HEK293T (cell line): Measurements from ENCODE around the gene SYNJ1.

ENCODE experiments used
- ELF4 ChIP-seq: fragments of 450-650 bp; IDR thresholded peaks from 2 replicates; pipeline ENCODE4 v1.6.1; 2017; ENCODE audit warnings: antibody characterized with exemption
- FOXK2 ChIP-seq: fragments of 450-650 bp; IDR thresholded peaks from 2 replicates; pipeline ENCODE4 v1.6.1; 2016; ENCODE audit warnings: mild to moderate bottlenecking
- FOXM1 ChIP-seq: fragments of 450-650 bp; IDR thresholded peaks from 2 replicates; pipeline ENCODE4 v1.6.1; 2017; ENCODE audit warnings: mild to moderate bottlenecking, borderline replicate concordance
- HDGF ChIP-seq: fragments of 450-650 bp; IDR thresholded peaks from 2 replicates; pipeline ENCODE4 v1.6.1; 2017; ENCODE audit warnings: antibody characterized with exemption, borderline replicate concordance
- LEF1 ChIP-seq: fragments of 450-650 bp; IDR thresholded peaks from 2 replicates; pipeline ENCODE4 v1.6.1; 2017; ENCODE audit warnings: mild to moderate bottlenecking, borderline replicate concordance
- NFRKB ChIP-seq: fragments of 450-650 bp; IDR thresholded peaks from 2 replicates; pipeline ENCODE4 v1.6.1; 2016; ENCODE audit warnings: mild to moderate bottlenecking, moderate library complexity
- PKNOX1 ChIP-seq: fragments of 450-650 bp; IDR thresholded peaks from 2 replicates; pipeline ENCODE4 v1.6.1; 2016
- SP1 ChIP-seq: fragments of 450-650 bp; IDR thresholded peaks from 2 replicates; pipeline ENCODE4 v1.6.1; 2017

DNA sequence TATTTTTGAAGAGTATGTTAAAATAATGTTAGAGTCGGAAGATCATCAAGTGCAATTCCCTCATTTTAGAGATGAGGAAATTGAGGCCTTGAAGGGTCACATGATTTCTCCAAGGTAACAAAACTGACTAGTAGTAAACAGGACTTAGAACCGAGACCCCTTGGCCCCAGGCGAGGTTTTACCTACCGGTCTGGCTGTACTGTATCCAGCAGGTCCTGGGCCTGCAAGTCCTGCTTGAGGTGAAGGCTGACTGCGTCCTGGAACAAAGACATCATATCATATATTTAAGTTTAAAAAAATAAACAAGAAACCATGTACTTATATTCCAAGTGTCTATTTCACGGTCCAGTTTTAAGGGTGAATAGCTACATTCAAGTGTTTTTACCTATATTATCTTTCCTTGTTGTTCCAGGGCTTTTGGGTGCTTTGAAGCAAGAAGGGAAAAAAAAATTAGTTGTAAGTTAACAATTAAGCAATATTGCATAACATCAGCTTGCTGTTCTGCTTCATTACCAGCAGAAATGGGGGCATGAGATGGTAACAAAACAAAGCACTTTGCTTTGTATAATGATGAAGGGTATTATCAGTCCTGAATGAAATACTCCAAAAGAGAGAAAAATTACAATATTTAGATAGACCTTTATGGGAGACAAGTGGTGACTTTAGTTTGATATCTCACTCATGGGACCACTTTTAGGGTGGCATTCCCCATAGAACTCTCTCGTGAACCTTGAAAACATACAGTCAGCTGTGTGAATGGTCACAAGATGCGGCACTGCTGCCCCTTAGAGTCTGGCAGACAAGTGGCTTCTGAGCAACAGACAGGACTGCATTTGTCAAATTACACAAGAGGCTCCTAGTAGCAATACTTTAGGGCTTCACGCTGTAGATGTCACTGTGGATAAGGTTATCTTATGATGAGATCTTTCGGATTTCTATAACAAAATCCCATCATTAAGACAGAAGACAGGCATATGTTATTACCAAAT lies 85.8 kb downstream of the SYNJ1 start:
- no peak for TF ChIP-seq SP1
- no peak for TF ChIP-seq FOXM1
- TF ChIP-seq PKNOX1, result no peak
- TF ChIP-seq NFRKB, result no peak
- no peak for TF ChIP-seq FOXK2
- TF ChIP-seq ELF4, result no peak
- no peak for TF ChIP-seq LEF1
- no peak for TF ChIP-seq HDGF
